RKO (cell line): Measurements from ENCODE around the gene TRABD2B.

ENCODE experiments used
- DNase-seq: peaks from one replicate; pipeline ENCODE4 v3.0.0-alpha.2; 2016; ENCODE audit warnings: low spot score

Gene TRABD2B

GRCh38 chr1:47935856-47936255 is 61.3 kb downstream of the TRABD2B start:
- DNase-seq, result no peak

GRCh38 chr1:47935163-47935562 is 62.0 kb downstream of the TRABD2B start:
- DNase-seq, result no peak

GRCh38 chr1:47934243-47934805 is 62.9 kb downstream of the TRABD2B start:
- no peak for DNase-seq

- DNase-seq, result no peak
Measured at GRCh38 chr1:47932743-47933142, 64.4 kb downstream of the TRABD2B start.

GRCh38 chr1:47931395-47931794 is 65.8 kb downstream of the TRABD2B start:
- no peak for DNase-seq

- no peak for DNase-seq
Measured at GRCh38 chr1:47930210-47930840, 66.9 kb downstream of the TRABD2B start.

GRCh38 chr1:47927165-47927564 is 70.0 kb downstream of the TRABD2B start:
- DNase-seq, result no peak

GRCh38 chr1:47926461-47926999 is 70.7 kb downstream of the TRABD2B start:
- DNase-seq, result no peak

- no peak for DNase-seq
Measured at GRCh38 chr1:47924270-47925048, 72.7 kb downstream of the TRABD2B start.

GRCh38 chr1:47921935-47922415 is 75.2 kb downstream of the TRABD2B start:
- no peak for DNase-seq

- DNase-seq, result no peak
Measured at GRCh38 chr1:47919113-47919833, 77.9 kb downstream of the TRABD2B start.

GRCh38 chr1:47918257-47918867 is 78.8 kb downstream of the TRABD2B start:
- no peak for DNase-seq

GRCh38 chr1:47917687-47918086 is 79.5 kb downstream of the TRABD2B start:
- no peak for DNase-seq

GRCh38 chr1:47915677-47916353 is 81.4 kb downstream of the TRABD2B start:
- DNase-seq, result no peak

GRCh38 chr1:47914952-47915676 is 82.1 kb downstream of the TRABD2B start:
- DNase-seq, result no peak

GRCh38 chr1:47914218-47914938 is 82.8 kb downstream of the TRABD2B start:
- DNase-seq, result no peak

GRCh38 chr1:47913225-47913823 is 83.9 kb downstream of the TRABD2B start:
- no peak for DNase-seq

GRCh38 chr1:47912756-47913155 is 84.4 kb downstream of the TRABD2B start:
- no peak for DNase-seq

- no peak for DNase-seq
Measured at GRCh38 chr1:47911892-47912291, 85.3 kb downstream of the TRABD2B start.
